Adrenal gland (tissue), 12 donors: ENCODE results near the gene PWP1. TPM values are rescaled to one million over a fixed set of nuclear protein-coding genes. Genes with fewer than 3 reads are reported as not detected.
"Not testable (repeated sequence)": the region's sequence is repeated elsewhere in the genome, so short reads cannot be mapped to it uniquely, and the experiment has no call there.

Experiments used
- DNase-seq, 7 donors: peaks; one replicate each; pipeline ENCODE4 v3.0.0-alpha.2; 2019 to 2020
- H3K27ac ChIP-seq, 5 donors: fragments of 200-600 bp; sonication (generic) in 4 of 5; 1 replicate in 3 of 5; 2 replicates in 2 of 5; pipeline versions ENCODE4 v1.5.1 to v1.8.0; 2016 to 2020; ENCODE audit warnings: mild to moderate bottlenecking in 1 of 5
- H3K27me3 ChIP-seq: fragments of 200-600 bp; 2 replicates; pipeline ENCODE4 v1.8.0; 2021
- H3K36me3 ChIP-seq, 2 donors: fragments of 200-600 bp; replicated peaks in 1 of 2; 1 replicate in 1 of 2; 2 replicates in 1 of 2; pipeline versions ENCODE4 v1.5.1 to v1.8.0; 2018 to 2022
- H3K4me1 ChIP-seq, 2 donors: fragments of 200-600 bp; replicated peaks in 1 of 2; 1 replicate in 1 of 2; 2 replicates in 1 of 2; pipeline versions ENCODE4 v1.5.1 to v1.8.0; 2018 to 2021
- H3K4me3 ChIP-seq, 4 donors: fragments of 200-600 bp; sonication (generic) in 3 of 4; one replicate each; pipeline ENCODE4 v1.5.1; 2016 to 2018
- H3K9me3 ChIP-seq, 3 donors: fragments of 200-600 bp; sonication (generic) in 1 of 3; replicated peaks in 1 of 3; 1 replicate in 2 of 3; 2 replicates in 1 of 3; pipeline versions ENCODE4 v1.5.1 to v1.8.0; 2016 to 2021
- CTCF ChIP-seq, 6 experiments: fragments of 450-650 bp in 4 of 6; fragments of 200-600 bp in 2 of 6; sonication (generic) in 1 of 6; IDR thresholded peaks; 1 replicate in 5 of 6; 2 replicates in 1 of 6; pipeline versions ENCODE4 v1.5.1 to v1.8.0; 2016 to 2021; ENCODE audit warnings: antibody characterized with exemption in 6 of 6, mild to moderate bottlenecking in 2 of 6, moderate library complexity in 1 of 6
- POLR2A ChIP-seq, 2 donors: fragments of 450-650 bp; IDR thresholded peaks; one replicate each; pipeline ENCODE4 v1.6.1; 2017; ENCODE audit warnings: antibody characterized with exemption in 2 of 2, mild to moderate bottlenecking in 2 of 2, moderate library complexity in 1 of 2
- WGBS, 4 donors: extraction: QIAGEN DNeasy Blood & Tissue Kit in 2 of 4; methylation state at CpG; one replicate each; pipeline versions ENCODE4 v1.1.5 to v1.1.7; 2013 to 2017; 5-methylcytosine and 5-hydroxymethylcytosine counted together
- intact Hi-C, 2 donors: fragments of 100-400 bp; cut with DNase I; formaldehyde crosslinking; loops; one replicate each; pipeline versions ENCODE4 v1.14.1 to v1.15.0; 2022 to 2023
- polyA plus RNA-seq, 3 donors: library from polyadenylated mRNA; stranded (reverse); fragments of 200-250 nt in 2 of 3; fragments of 350-450 nt in 1 of 3; fragmentation: Illumina TruSeq in 1 of 3; extraction: RNeasy Lipid Tissue Mini Kit (QIAGEN cat#74804) in 1 of 3; gene quantifications; one replicate each; pipeline ENCODE4 v1.2.3, GENCODE V29; 2013 to 2014
- total RNA-seq, 9 donors: library from RNA; depleted of rRNA in 4 of 9; stranded (reverse); fragments of >200 nt in 4 of 9; fragments of 120-200 nt in 1 of 9; fragmentation: NEBNext Ultra II Directional in 1 of 9; extraction: Animal tissue kit (Norgen Biotek cat#: 25700) in 1 of 9; gene quantifications; one replicate each; pipeline versions ENCODE4 v1.1.0 to v1.2.4, GENCODE V29; 2013 to 2023
- donor health status: healthy with polysubstance abuse.
- donor health status: Bipolar disorder and iron deficiency.
- donor health status: DM: yes; HTN: yes; CAD: no.
- donor health status: DM: no; HTN: no; CAD: no.
- donor health status: DM: no; HTN: no; CAD: no.
- donor health status: DM: yes; HTN: yes; CAD: no.

The PWP1 gene
- total and polyA plus RNA-seq, 12 donors = 15.8 to 87.6 (median 27.0) TPM

DNA sequence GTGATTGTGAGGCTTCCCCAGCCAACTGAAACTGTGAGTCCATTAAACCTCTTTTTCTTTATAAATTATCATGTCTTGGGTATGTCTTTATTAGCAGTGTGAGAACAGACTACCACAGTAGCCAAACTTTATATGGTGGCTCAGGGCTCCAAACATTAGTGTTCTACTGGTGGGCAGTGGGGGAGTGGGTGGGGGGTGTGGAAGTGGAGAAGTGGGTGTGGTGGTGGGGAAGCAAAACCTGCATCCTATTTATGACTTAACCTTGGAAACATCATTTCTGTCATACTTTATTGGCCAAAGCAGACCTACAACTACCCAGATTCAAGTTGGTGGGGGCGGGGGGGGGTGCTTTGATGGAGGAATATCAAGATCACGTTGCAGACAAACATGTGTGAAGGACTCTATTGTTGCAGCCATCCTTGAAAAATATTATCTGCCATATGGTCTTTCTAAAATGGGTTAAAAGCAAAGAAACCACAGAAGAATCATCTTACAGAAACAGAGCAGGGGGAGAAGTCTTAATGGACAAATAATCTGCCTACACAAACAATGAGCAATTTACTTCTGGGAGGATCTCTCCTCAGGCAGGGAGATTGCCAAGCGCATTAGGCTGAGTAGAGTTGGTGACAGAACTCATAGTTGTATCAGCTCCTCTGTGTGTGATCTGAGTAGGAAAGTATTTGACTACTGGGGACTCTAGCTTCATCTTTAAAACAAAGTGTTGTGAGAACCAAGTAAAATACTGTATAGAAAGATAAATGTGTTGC, 1.4 kb upstream of the PWP1 start:
- peaks cover 10 to 21% of the 10 kb centered on the region in 2 donors for H3K4me1 ChIP-seq
- peaks cover 0 to 12% of the 10 kb centered on the region in 2 donors for H3K36me3 ChIP-seq
- DNase-seq = no peak
- H3K4me3 ChIP-seq = no peak overlapping the region
- H3K9me3 ChIP-seq = no peaks in the 10 kb centered on the region
- no peaks in the 10 kb centered on the region for H3K27me3 ChIP-seq
- 69 to 80% (median 76%) methylated on average over 3 of the region's 3 CpGs for WGBS, 4 donors
- no peak for TF ChIP-seq CTCF (IDR thresholded peaks at IDR 0.05)
- TF ChIP-seq POLR2A (IDR thresholded peaks at IDR 0.05) = no peak
- no peak overlapping the region for H3K27ac ChIP-seq
- intact Hi-C loops = no loop called here

- Histone ChIP-seq H3K27me3 (no peaks in the 10 kb centered on the region), H3K36me3 (peaks cover 0 to 19% of the 10 kb centered on the region in 2 donors), H3K27ac (no peak overlapping the region), H3K4me3 (peak overlapping the region in 2 of 4 donors; percentile 86 to 98), H3K4me1 (peaks cover 10 to 21% of the 10 kb centered on the region in 2 donors), H3K9me3 (no peaks in the 10 kb centered on the region)
- WGBS, 4 donors = 6 to 11% (median 10%) methylated on average over 9 of the region's 9 CpGs
- peak in 3 of 7 donors; percentile 20 to 30 (median 29) for DNase-seq
- TF ChIP-seq CTCF (IDR thresholded peaks at IDR 0.05) (no peak), POLR2A (IDR thresholded peaks at IDR 0.05) (no peak)
- intact Hi-C loops = no loop called here
Measured at GRCh38 chr12:107684990-107685359, 624 bp upstream of the PWP1 start.

DNA sequence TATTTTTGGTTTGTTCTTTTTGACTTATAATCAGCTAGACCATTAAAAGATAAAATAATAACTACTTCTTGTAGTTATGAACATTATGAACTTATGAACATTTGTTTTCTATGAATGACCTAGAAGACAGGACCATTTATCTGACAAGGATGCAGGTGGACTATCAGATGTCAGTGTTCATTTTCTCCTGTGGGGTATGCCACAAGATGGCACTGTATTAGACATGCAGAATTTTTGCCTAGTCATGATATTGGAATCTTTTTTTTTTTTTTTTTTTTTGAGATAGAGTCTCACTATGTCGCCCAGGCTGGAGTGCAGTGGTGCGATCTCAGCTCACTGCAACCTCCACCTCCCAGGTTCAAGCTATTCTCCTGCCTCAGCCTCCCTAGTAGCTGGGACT, 10.2 kb downstream of the PWP1 start:
- not testable (repeated sequence) for H3K27ac ChIP-seq, H3K4me3 ChIP-seq, DNase-seq, H3K27me3 ChIP-seq, H3K4me1 ChIP-seq, H3K9me3 ChIP-seq
- peak in 4 of 6 experiments; percentile 10 to 28 (median 18) for TF ChIP-seq CTCF (IDR thresholded peaks at IDR 0.05)
- intact Hi-C loops = loop anchor here in 1 of 2 donors (10.0 kb wide), 1 partner anchor 69 kb away; the partner anchor contains the start of gene PRDM4
- H3K36me3 ChIP-seq = peaks cover 0 to 97% of the 10 kb centered on the region in 2 donors
- WGBS, 4 donors = 71 to 82% (median 76%) methylated on average over 2 of the region's 2 CpGs

DNA sequence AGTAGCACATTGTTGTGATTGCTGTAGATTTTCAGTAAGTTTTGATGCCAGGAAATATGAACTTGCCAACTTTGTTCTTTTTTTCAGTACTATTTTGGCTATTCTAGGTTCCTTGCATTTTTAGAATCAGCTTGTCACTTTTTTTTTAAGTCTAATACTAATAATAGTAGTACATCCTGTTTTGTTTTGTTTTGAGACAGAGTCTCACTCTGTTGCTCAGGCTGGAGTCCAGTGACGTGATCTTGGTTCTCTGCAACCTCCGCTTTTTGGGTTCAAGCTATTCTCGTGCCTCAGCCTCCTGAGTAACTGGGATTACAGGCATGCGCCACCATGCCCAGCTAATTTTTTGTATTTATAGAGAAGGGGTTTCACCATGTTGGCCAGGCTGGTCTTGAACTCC, 16.5 kb downstream of the PWP1 start:
- Histone ChIP-seq H3K9me3 (peaks cover 0 to 9% (median 0%) of the 10 kb centered on the region in 3 donors), H3K27ac (no peak overlapping the region), H3K4me3 (no peak overlapping the region), H3K4me1 (no peaks in the 10 kb centered on the region), H3K36me3 (peaks cover 0 to 77% of the 10 kb centered on the region in 2 donors), H3K27me3 (no peaks in the 10 kb centered on the region)
- no peak for TF ChIP-seq POLR2A (IDR thresholded peaks at IDR 0.05)
- no peak for TF ChIP-seq CTCF (IDR thresholded peaks at IDR 0.05)
- no peak for DNase-seq
- intact Hi-C loops = no loop called here
- 85 to 96% (median 89%) methylated on average over 4 of the region's 4 CpGs for WGBS, 4 donors
